Calu3 (cell line): Measurements from ENCODE around the gene PDZD2. TPM values are rescaled to one million over a fixed set of nuclear protein-coding genes. Genes with fewer than 3 reads are reported as not detected.

Source experiments
- BruUV-seq: library from RNA; stranded (reverse); fragments of 400-500 nt; replicated peaks from 2 replicates; lab custom pipeline; 2021; lab: Mats Ljungman, UMichigan
- CTCF ChIA-PET: fragments of 300-600 bp; sonication (Branson Sonifier 250); formaldehyde crosslinking; loops from one replicate; lab custom pipeline; 2022; ENCODE audit warnings: antibody characterized with exemption; lab: Charles Lee
- DNase-seq: peaks from one replicate; pipeline ENCODE4 v3.0.0; 2022
- H3K27ac Mint-ChIP-seq: one replicate; pipeline ENCODE4 v1.8.0; 2022; ENCODE audit warnings: mixed read lengths; ENCODE audit not compliant: unreplicated experiment
- H3K27me3 Mint-ChIP-seq: one replicate; pipeline ENCODE4 v1.8.0; 2022; ENCODE audit warnings: mixed read lengths; ENCODE audit not compliant: unreplicated experiment
- H3K36me3 Mint-ChIP-seq: one replicate; pipeline ENCODE4 v1.8.0; 2022; ENCODE audit warnings: mild to moderate bottlenecking, moderate library complexity, mixed read lengths; ENCODE audit not compliant: insufficient read depth, unreplicated experiment
- H3K4me1 Mint-ChIP-seq: one replicate; pipeline ENCODE4 v1.8.0; 2022; ENCODE audit warnings: mild to moderate bottlenecking, low read depth, mixed read lengths; ENCODE audit not compliant: unreplicated experiment
- H3K4me3 Mint-ChIP-seq: one replicate; pipeline ENCODE4 v1.8.0; 2022; ENCODE audit warnings: mild to moderate bottlenecking, low read depth, moderate library complexity, mixed read lengths; ENCODE audit not compliant: unreplicated experiment
- H3K9me3 Mint-ChIP-seq: one replicate; pipeline ENCODE4 v1.8.0; 2022; ENCODE audit warnings: low read depth, mixed read lengths; ENCODE audit not compliant: unreplicated experiment
- CTCF ChIP-seq: fragments of 200-600 bp; IDR thresholded peaks from one replicate; pipeline ENCODE4 v1.8.0; 2022; ENCODE audit warnings: antibody characterized with exemption; ENCODE audit not compliant: unreplicated experiment
- intact Hi-C: fragments of 100-400 bp; cut with micrococcal nuclease; formaldehyde crosslinking; loops from one replicate; pipeline ENCODE4 v1.10.0; 2022; ENCODE audit not compliant: unreplicated experiment
- total RNA-seq: library from RNA; stranded (reverse); gene quantifications from 2 replicates; pipeline ENCODE4 v1.2.3, GENCODE V29; 2022

PDZD2 gene
- total RNA-seq, 1 experiment from 2014 or later: 0.97 TPM

DNA sequence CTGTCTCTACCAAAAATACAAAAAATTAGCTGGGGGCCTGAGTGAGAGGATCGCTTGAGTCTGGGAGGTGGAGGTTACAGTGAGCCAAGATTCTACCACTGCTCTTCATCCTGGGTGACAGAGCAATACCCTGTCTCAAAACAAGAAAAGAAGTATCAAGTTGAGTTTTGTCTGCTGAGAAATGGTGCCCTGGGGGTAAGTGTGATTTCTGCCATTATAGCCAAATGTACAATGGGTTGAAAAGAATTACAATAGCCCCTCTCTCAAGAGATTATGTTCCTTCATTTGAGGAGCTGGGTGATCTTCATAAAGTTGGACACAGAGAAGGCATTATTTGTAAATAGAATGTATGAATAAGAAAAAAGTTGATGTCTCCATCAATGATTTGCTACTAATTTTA is 345.8 kb downstream of the PDZD2 start:
- no peak overlapping the region for H3K4me3 Mint-ChIP-seq
- no peaks in the 10 kb centered on the region for H3K36me3 Mint-ChIP-seq
- H3K9me3 Mint-ChIP-seq: peaks cover 3% of the 10 kb centered on the region
- CTCF ChIA-PET: no interaction called here
- BruUV-seq: no TSS peak
- TF ChIP-seq CTCF: no peak
- no peak for DNase-seq
- H3K4me1 Mint-ChIP-seq: no peaks in the 10 kb centered on the region
- H3K27me3 Mint-ChIP-seq: peaks cover 14% of the 10 kb centered on the region
- intact Hi-C loops: no loop called here
- no peak overlapping the region for H3K27ac Mint-ChIP-seq

- Mint-ChIP-seq H3K27ac (no peak overlapping the region), H3K4me1 (no peaks in the 10 kb centered on the region), H3K9me3 (peaks cover 3% of the 10 kb centered on the region), H3K27me3 (peaks cover 25% of the 10 kb centered on the region), H3K4me3 (no peak overlapping the region), H3K36me3 (no peaks in the 10 kb centered on the region)
- no peak for TF ChIP-seq CTCF
- no peak for DNase-seq
- BruUV-seq: no TSS peak
- CTCF ChIA-PET: interaction anchor here (0.6 to 0.7 kb wide), 2 partner anchors 37 to 375 kb away, joined by 5 to 6 read pairs; no protein-coding TSS in a partner anchor
- intact Hi-C loops: no loop called here
These were observed 347.2 kb downstream of the PDZD2 start for GRCh38 chr5:31986101-31986500.

- Mint-ChIP-seq H3K9me3 (peaks cover 3% of the 10 kb centered on the region), H3K4me1 (no peaks in the 10 kb centered on the region), H3K27ac (no peak overlapping the region), H3K27me3 (peaks cover 40% of the 10 kb centered on the region), H3K36me3 (no peaks in the 10 kb centered on the region), H3K4me3 (no peak overlapping the region)
- no peak for DNase-seq
- CTCF ChIA-PET: no interaction called here
- no TSS peak for BruUV-seq
- TF ChIP-seq CTCF: no peak
- intact Hi-C loops: no loop called here
These were observed 349.2 kb downstream of the PDZD2 start for GRCh38 chr5:31987985-31988710.

DNA sequence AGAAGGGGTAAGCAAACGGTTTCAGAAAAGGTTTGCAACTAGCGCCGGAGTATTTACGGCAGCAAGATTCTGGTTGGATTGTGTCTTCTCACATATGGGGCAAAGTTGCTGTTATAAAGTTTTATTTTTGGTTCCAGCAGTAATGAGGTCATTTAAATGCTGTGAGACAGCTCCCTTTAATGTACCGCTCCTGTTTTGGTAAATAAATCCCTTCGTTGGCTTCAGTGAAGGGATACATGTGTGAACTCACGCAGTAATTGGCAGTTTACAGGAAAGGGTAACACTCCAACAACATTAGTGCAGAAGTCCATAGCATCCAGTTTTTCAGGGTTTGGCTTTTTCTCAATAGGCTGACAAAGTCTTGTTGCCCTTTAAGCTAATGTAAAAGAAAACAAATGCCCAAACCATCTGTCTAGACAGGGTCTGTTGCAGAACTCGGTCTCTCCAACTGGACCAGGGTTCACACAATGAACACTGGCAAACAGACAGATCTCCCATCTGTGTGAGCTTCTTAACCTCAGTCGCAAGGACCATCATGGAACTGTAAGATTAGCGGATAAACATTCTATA is 351.2 kb downstream of the PDZD2 start:
- no peak overlapping the region for H3K4me3 Mint-ChIP-seq
- peaks cover 3% of the 10 kb centered on the region for H3K9me3 Mint-ChIP-seq
- H3K36me3 Mint-ChIP-seq: no peaks in the 10 kb centered on the region
- no peak overlapping the region for H3K27ac Mint-ChIP-seq
- DNase-seq: no peak
- BruUV-seq: no TSS peak
- peaks cover 43% of the 10 kb centered on the region for H3K27me3 Mint-ChIP-seq
- H3K4me1 Mint-ChIP-seq: no peaks in the 10 kb centered on the region
- intact Hi-C loops: no loop called here
- TF ChIP-seq CTCF: no peak
- CTCF ChIA-PET: no interaction called here
